Transverse colon (tissue), 3 donors: ENCODE data around the gene VWF.

Experiments
- CTCF ChIP-seq, 5 experiments: fragments of 200-600 bp in 3 of 5; fragments of 450-650 bp in 2 of 5; sonication (generic) in 3 of 5; IDR thresholded peaks; 1 replicate in 2 of 5; 2 replicates in 3 of 5; pipeline ENCODE4 v1.5.1; 2016 to 2017; ENCODE audit warnings: antibody characterized with exemption in 5 of 5, inconsistent platforms in 3 of 5, mild to moderate bottlenecking in 2 of 5, moderate library complexity in 1 of 5
- EP300 ChIP-seq: sonication (generic); formaldehyde crosslinking; IDR thresholded peaks from one replicate; pipeline ENCODE4 v1.6.1; 2017; ENCODE audit warnings: antibody characterized with exemption, low read depth
- POLR2A ChIP-seq: fragments of 450-650 bp; IDR thresholded peaks from one replicate; pipeline ENCODE4 v1.6.1; 2016; ENCODE audit warnings: antibody characterized with exemption, mild to moderate bottlenecking, moderate library complexity

- TF ChIP-seq CTCF (IDR thresholded peaks at IDR 0.05) (no peak), POLR2A (no peak), EP300 (no peak)
These were observed 156.6 kb downstream of the VWF start for GRCh38 chr12:5967645-5968415.
